Activated CD4-positive, alpha-beta T cell treated with anti-CD3 and anti-CD28 coated beads, Interleukin-2, amount 10 ng/mL, durations not matched to agents 7 days and 5 days (primary cell): Measurements from ENCODE around the gene WNT2. TPM values are rescaled to one million over a fixed set of nuclear protein-coding genes. Genes with fewer than 3 reads are reported as not detected.

Source experiments
- CTCF ChIA-PET: fragments of 350-600 bp; sonication (Branson Sonifier 250); formaldehyde crosslinking; loops from one replicate; lab custom pipeline; 2021; ENCODE audit warnings: antibody characterized with exemption; lab: Charles Lee
- POLR2A ChIA-PET: fragments of 350-600 bp; sonication (Branson Sonifier 250); formaldehyde crosslinking; loops from one replicate; lab custom pipeline; 2021; ENCODE audit warnings: antibody characterized with exemption; lab: Charles Lee
- DNase-seq: peaks from one replicate; pipeline ENCODE4 v3.0.0-alpha.2; 2020
- H3K27ac Mint-ChIP-seq: one replicate; pipeline ENCODE4 v1.8.0; 2021; ENCODE audit warnings: mild to moderate bottlenecking, moderate library complexity, mixed read lengths
- H3K27me3 Mint-ChIP-seq: one replicate; pipeline ENCODE4 v1.8.0; 2021; ENCODE audit warnings: mixed read lengths
- H3K36me3 Mint-ChIP-seq: one replicate; pipeline ENCODE4 v1.8.0; 2021; ENCODE audit warnings: low read depth, mixed read lengths
- H3K4me1 Mint-ChIP-seq: one replicate; pipeline ENCODE4 v1.8.0; 2021; ENCODE audit warnings: mixed read lengths
- H3K4me3 Mint-ChIP-seq: one replicate; pipeline ENCODE4 v1.8.0; 2021; ENCODE audit warnings: mild to moderate bottlenecking, moderate library complexity, mixed read lengths
- H3K9me3 Mint-ChIP-seq: one replicate; pipeline ENCODE4 v1.8.0; 2021; ENCODE audit warnings: mixed read lengths
- total RNA-seq, 2 experiments: library from RNA; stranded (reverse); gene quantifications; one replicate each; pipeline ENCODE4 v1.2.3, GENCODE V29; 2021

WNT2 gene
- total RNA-seq, 2 experiments from 2014 or later, result not detected

- Mint-ChIP-seq H3K27me3 (peaks cover 4% of the 10 kb centered on the region), H3K4me1 (no peaks in the 10 kb centered on the region), H3K27ac (no peak overlapping the region), H3K36me3 (no peaks in the 10 kb centered on the region), H3K4me3 (no peak overlapping the region), H3K9me3 (no peaks in the 10 kb centered on the region)
- ChIA-PET CTCF (interaction anchor here (1.0 kb wide), 1 partner anchor 12 kb away, joined by 3 read pairs; no protein-coding TSS in a partner anchor), POLR2A (no interaction called here)
- no peak for DNase-seq
These were observed 38.2 kb downstream of the WNT2 start for GRCh38 chr7:117284692-117285091.

GRCh38 chr7:117283779-117284178 is 39.1 kb downstream of the WNT2 start:
- H3K36me3 Mint-ChIP-seq, result no peaks in the 10 kb centered on the region
- H3K4me1 Mint-ChIP-seq, result no peaks in the 10 kb centered on the region
- H3K27ac Mint-ChIP-seq, result no peak overlapping the region
- ChIA-PET CTCF (no interaction called here), POLR2A (no interaction called here)
- DNase-seq, result no peak
- peaks cover 4% of the 10 kb centered on the region for H3K27me3 Mint-ChIP-seq
- no peak overlapping the region for H3K4me3 Mint-ChIP-seq
- H3K9me3 Mint-ChIP-seq, result no peaks in the 10 kb centered on the region

- Mint-ChIP-seq H3K4me1 (no peaks in the 10 kb centered on the region), H3K9me3 (no peaks in the 10 kb centered on the region), H3K4me3 (no peak overlapping the region), H3K36me3 (no peaks in the 10 kb centered on the region), H3K27ac (no peak overlapping the region), H3K27me3 (peaks cover 4% of the 10 kb centered on the region)
- no peak for DNase-seq
- POLR2A ChIA-PET, result no interaction called here
- CTCF ChIA-PET, result no interaction called here
These were observed 39.5 kb downstream of the WNT2 start for GRCh38 chr7:117283371-117283770.

DNA sequence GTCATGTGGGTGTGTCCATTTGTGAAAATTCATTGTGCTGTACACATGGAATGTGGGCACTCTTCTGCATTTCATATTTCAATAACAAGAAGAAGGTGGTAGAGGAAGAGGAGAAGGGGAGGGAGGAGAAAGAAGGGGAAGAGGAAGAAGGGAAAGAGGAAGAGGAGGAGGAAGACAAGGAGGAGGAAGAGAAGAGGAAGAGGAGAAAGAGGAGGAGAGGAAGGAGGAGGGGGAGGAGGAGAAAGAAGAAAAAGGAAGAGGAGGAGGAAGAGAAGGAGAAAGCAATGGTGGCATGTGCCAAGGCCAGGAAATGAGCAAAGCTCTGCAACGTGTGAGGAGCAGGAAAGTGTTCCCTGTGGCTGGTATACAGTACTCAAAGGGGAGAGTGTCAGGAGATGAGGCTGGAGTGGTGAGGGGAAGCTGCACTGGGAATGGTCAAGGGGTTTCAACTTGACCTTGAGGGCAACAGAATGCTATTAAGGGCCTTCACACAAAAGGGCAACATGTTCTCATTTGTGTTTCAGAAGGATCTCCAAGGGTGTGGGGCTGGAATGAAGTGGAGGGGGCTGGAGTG is 40.5 kb downstream of the WNT2 start:
- Mint-ChIP-seq H3K9me3 (no peaks in the 10 kb centered on the region), H3K27me3 (peaks cover 4% of the 10 kb centered on the region), H3K27ac (no peak overlapping the region), H3K4me1 (no peaks in the 10 kb centered on the region), H3K4me3 (no peak overlapping the region), H3K36me3 (no peaks in the 10 kb centered on the region)
- POLR2A ChIA-PET, result no interaction called here
- CTCF ChIA-PET, result no interaction called here
- DNase-seq, result no peak

- no peak for DNase-seq
- Mint-ChIP-seq H3K9me3 (no peaks in the 10 kb centered on the region), H3K27ac (no peak overlapping the region), H3K27me3 (peaks cover 4% of the 10 kb centered on the region), H3K4me1 (no peaks in the 10 kb centered on the region), H3K36me3 (no peaks in the 10 kb centered on the region), H3K4me3 (no peak overlapping the region)
- CTCF ChIA-PET, result no interaction called here
- POLR2A ChIA-PET, result no interaction called here
These were observed 41.3 kb downstream of the WNT2 start for GRCh38 chr7:117281562-117281961.

DNA sequence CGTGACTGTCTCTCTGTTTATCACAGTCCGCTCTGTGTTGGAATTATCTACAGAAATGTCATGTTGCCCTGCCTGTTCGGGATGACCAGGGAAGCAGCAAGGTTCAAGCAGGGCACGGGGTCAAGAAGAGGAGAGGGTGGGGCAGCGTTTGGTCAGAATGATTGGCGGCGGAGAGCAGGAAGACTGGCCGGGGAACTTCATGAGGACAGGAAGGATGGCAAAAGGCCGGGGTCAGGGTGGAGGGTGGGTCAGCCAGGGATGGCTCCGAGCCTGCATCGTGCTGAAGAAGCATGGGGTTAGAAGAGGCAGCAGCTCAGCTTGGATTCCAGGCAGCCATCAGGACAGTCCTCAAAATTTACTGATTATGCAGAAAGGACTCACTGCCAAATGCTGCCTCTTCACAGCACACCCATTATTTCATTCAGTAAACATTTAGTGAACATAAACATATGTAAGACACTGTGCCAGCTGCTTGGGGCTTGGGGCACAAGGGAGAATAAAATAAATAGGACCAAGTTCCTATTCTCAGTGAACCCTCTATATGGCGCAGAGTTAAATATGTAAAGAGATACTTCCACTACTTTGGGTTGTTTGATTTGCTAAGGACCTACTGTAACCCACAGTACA is 42.8 kb downstream of the WNT2 start:
- no peak for DNase-seq
- Mint-ChIP-seq H3K27me3 (peaks cover 4% of the 10 kb centered on the region), H3K4me3 (no peak overlapping the region), H3K36me3 (no peaks in the 10 kb centered on the region), H3K27ac (no peak overlapping the region), H3K4me1 (no peaks in the 10 kb centered on the region), H3K9me3 (no peaks in the 10 kb centered on the region)
- ChIA-PET POLR2A (no interaction called here), CTCF (interaction anchor here (1.5 kb wide), 1 partner anchor 11 kb away, joined by 3 read pairs; no protein-coding TSS in a partner anchor)

DNA sequence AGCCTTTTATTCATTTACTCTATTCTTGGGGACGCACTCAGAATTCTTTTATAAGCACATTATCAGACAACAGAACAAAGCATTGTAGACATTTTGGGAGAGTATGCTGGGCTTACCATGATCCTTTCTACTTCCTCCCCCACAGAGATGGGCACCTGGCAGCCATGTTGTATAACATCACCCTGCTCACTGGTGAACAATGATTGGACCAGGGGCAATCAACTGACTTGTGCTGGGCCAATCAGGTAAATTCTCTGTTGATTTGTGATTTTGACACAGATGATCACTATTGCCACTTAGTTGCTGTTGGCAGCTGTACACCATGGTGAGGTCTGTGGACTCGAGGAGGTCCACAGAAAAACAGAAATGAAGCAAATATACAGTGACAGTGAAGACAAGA is 43.7 kb downstream of the WNT2 start:
- Mint-ChIP-seq H3K9me3 (no peaks in the 10 kb centered on the region), H3K4me1 (no peaks in the 10 kb centered on the region), H3K4me3 (no peak overlapping the region), H3K27ac (no peak overlapping the region), H3K27me3 (peaks cover 4% of the 10 kb centered on the region), H3K36me3 (no peaks in the 10 kb centered on the region)
- DNase-seq, result no peak
- ChIA-PET CTCF (interaction anchor here (1.5 kb wide), 1 partner anchor 11 kb away, joined by 3 read pairs; no protein-coding TSS in a partner anchor), POLR2A (no interaction called here)

GRCh38 chr7:117278040-117278439 is 44.8 kb downstream of the WNT2 start:
- ChIA-PET CTCF (no interaction called here), POLR2A (no interaction called here)
- no peak for DNase-seq
- Mint-ChIP-seq H3K9me3 (no peaks in the 10 kb centered on the region), H3K27me3 (peaks cover 4% of the 10 kb centered on the region), H3K4me3 (no peak overlapping the region), H3K36me3 (no peaks in the 10 kb centered on the region), H3K4me1 (no peaks in the 10 kb centered on the region), H3K27ac (no peak overlapping the region)

DNA sequence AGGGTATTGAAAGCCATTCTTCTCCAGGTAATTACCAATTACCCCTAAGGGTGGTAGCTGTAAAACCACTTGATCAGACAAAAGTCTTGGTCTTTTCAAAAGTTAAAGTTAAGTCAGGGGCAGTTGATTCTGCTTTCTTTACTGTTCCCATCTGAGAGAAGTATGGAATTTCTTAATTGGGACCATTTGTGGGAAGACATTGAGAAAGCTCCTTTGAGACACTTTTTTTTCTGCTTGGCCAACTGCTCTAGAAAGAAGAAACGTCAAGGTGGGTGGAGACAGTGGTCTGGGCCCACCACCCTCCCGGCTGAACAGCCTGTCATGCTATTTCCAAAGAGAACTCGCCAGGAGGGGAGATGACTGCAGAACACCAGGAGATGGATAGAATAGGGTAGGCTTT is 45.3 kb downstream of the WNT2 start:
- no peak for DNase-seq
- Mint-ChIP-seq H3K9me3 (no peaks in the 10 kb centered on the region), H3K27me3 (peaks cover 2% of the 10 kb centered on the region), H3K36me3 (no peaks in the 10 kb centered on the region), H3K4me1 (no peaks in the 10 kb centered on the region), H3K4me3 (no peak overlapping the region), H3K27ac (no peak overlapping the region)
- ChIA-PET CTCF (no interaction called here), POLR2A (no interaction called here)

GRCh38 chr7:117274951-117275350 is 47.9 kb downstream of the WNT2 start:
- Mint-ChIP-seq H3K27ac (no peak overlapping the region), H3K9me3 (no peaks in the 10 kb centered on the region), H3K27me3 (no peaks in the 10 kb centered on the region), H3K4me3 (no peak overlapping the region), H3K4me1 (no peaks in the 10 kb centered on the region), H3K36me3 (no peaks in the 10 kb centered on the region)
- ChIA-PET CTCF (no interaction called here), POLR2A (no interaction called here)
- DNase-seq, result no peak

- no peaks in the 10 kb centered on the region for H3K9me3 Mint-ChIP-seq
- ChIA-PET CTCF (interaction anchor here (1.3 kb wide), 1 partner anchor 11 kb away, joined by 3 read pairs; no protein-coding TSS in a partner anchor), POLR2A (no interaction called here)
- H3K27ac Mint-ChIP-seq, result no peak overlapping the region
- no peaks in the 10 kb centered on the region for H3K4me1 Mint-ChIP-seq
- H3K4me3 Mint-ChIP-seq, result no peak overlapping the region
- H3K36me3 Mint-ChIP-seq, result no peaks in the 10 kb centered on the region
- no peak for DNase-seq
- H3K27me3 Mint-ChIP-seq, result no peaks in the 10 kb centered on the region
These were observed 49.0 kb downstream of the WNT2 start for GRCh38 chr7:117273814-117274225.

DNA sequence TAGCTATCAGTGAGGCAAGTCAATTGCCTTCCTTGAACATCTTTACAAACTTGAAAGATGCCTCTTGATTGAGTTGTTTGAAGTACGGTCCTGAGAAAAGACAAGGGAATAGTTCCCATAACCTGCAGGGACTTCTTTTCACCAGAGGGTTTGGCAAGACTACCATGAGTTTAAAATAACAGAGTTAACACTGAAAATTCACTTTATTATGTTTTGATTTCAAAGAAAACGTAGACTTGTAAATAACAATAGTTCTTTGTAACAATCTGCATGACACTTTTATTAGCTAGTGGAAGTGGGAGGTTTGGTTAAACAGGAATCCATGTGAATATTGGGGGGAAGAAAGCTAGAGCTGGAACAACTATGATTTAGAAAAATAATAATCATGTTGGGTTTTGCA is 49.5 kb downstream of the WNT2 start:
- CTCF ChIA-PET, result interaction anchor here (1.3 kb wide), 1 partner anchor 11 kb away, joined by 3 read pairs; no protein-coding TSS in a partner anchor

DNA sequence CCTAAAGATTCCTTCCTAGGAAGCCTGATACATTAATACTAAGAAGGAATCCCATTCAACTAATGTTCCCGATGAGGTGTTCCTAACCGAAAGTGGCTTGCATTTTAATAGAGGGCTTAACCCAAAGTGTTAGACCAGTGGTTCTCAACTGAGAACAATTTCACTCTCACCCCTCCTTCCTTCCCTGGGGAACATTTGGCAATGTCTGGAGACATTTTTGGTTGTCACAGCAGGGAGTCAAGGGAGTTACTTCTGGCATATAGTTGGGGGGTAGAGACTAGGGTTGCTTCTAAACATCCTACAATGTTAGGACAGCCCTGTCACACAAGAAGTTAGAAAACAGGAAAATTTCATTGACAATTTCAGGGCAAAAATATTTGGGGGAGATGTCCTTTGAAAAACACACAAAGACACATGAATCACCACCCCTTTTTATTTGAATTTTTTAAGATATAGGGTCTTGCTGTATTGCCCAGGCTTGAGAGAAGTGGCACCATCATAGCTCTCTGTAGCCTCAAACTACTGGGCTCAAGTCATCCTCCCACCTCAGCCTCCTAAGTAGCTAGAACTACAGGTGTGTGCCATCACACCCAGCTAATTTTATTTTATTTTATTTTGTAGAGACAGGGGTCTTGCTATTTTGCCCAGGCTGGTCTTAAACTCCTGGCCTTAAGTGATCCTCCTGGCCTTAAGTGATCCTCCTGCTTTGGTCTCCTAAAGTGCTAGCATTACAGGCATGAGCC is 50.7 kb downstream of the WNT2 start:
- ChIA-PET POLR2A (no interaction called here), CTCF (interaction anchor here (1.3 kb wide), 1 partner anchor 13 kb away, joined by 3 read pairs; no protein-coding TSS in a partner anchor)
- Mint-ChIP-seq H3K4me3 (no peak overlapping the region), H3K27me3 (no peaks in the 10 kb centered on the region), H3K9me3 (no peaks in the 10 kb centered on the region), H3K27ac (no peak overlapping the region), H3K4me1 (no peaks in the 10 kb centered on the region), H3K36me3 (no peaks in the 10 kb centered on the region)
- no peak for DNase-seq

More for the DNA sequence above, 49.5 kb downstream of the WNT2 start:
- no peak for DNase-seq
- H3K4me1 Mint-ChIP-seq, result no peaks in the 10 kb centered on the region
- H3K36me3 Mint-ChIP-seq, result no peaks in the 10 kb centered on the region
- POLR2A ChIA-PET, result no interaction called here
- H3K27ac Mint-ChIP-seq, result no peak overlapping the region
- no peaks in the 10 kb centered on the region for H3K27me3 Mint-ChIP-seq
- H3K4me3 Mint-ChIP-seq, result no peak overlapping the region
- no peaks in the 10 kb centered on the region for H3K9me3 Mint-ChIP-seq
